ENCODE data around the gene CMTM4.

Gene CMTM4

DNA sequence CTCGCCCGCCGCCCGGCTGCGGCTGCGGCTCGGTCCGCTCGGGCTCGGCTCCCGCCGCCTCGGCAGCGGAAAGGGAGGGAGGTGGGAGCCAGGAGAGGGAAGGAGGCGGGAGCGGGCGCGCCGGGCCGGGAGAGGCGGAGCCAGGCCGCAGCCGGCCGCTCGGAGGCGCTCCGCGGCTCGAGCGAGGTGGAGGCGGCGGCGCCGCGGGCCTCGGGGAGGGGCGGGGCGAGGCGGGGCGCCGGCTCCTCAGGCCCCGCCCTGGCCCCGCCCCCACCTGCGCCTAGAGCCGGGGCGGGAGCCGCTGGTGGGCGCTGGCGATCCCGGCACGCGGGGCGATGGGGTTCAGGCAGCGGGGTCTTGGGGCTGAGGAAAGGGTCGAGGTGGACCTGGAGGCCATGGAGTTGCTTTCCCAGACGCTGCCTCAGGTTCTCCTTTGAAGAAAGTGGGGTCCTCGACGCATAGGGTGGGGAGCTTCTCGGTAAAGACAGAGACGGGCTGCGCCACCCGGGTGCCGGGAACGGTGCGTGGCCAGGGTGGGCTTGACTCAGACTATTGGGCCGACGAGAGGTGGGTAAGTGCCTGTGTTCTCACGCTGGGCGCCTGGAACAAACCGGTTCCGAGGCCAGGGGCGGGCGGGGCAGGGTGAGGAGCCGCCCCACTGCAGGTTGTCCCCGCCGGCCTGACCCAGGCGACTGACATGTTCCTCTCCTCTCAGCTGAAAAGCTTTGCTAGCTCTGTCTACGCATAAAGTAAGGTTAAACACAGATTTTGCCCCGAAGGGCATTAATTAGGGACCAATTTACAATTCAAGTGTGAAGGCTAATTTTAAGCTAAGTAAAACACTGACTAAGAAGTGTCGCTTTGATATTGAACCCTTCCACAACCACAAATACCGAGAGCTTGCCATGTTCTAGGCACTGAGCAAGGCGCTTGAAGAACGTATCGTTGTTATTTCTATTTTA lies at the start of gene CMTM4:
TSS of gene CMTM4 (minus strand) at position 75 of the 962 bp plus-strand sequence. CDS start 218 bp downstream, outside the sequence.
- DNase-seq: peak; percentile 85

DNA sequence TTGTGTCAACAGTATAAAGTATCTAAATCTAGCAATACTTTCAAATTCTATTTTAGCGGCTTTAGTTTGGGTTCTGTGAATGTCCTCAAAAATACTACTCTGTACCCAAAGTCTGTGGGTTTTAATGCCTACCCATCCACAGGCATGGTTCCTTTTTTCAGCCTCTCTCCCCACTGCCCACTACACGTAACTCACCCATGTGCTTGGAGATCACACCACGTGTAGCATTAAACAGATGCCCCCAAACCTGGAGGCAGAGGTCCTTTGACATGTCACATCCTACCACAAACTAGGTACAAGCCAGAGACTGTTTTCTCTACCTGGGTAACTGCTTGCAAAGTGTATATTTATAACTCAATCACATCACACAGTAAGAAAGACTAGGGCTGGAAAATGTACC lies 49.5 kb upstream of the CMTM4 start:
- no peak for DNase-seq

DNA sequence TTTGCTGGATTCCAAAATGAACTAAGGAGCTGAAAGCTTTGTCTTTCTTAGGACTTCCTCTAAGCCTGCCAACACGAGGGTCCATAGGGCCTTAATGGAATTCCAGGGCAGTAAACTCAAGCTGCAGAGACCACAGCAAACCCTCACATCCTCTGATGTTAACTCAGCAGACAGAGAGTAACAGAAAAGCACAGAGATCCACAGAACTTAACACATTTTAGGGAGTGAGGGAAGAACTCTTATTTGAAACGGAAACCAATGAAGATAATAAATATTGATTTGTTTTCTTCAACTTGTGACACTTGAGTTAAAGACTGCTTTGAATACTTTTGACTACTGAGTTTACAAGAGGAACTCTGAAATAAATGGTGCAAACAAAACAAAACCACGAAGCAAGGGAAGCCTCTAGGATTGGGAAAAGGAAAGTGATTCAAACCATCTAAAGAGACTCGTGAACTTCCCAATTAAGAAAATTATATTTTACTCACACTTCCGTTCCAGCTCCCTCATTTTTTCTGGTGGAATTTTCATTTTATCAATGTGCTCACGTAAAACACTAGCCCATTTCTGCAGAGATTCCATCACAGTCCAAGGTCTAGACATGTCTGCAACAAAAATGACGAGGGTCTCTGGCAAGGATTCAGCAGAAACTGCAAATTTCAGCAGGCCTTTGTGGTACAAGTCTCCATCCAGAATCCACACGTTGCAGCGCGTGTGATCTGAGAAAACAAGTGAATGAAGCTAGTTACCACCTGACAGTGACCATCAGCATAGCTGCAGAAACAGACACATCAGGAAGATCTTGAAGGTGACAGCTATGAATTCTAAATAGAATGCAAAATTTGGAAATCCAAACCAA lies 45.6 kb upstream of the CMTM4 start:
- DNase-seq: no peak

DNA sequence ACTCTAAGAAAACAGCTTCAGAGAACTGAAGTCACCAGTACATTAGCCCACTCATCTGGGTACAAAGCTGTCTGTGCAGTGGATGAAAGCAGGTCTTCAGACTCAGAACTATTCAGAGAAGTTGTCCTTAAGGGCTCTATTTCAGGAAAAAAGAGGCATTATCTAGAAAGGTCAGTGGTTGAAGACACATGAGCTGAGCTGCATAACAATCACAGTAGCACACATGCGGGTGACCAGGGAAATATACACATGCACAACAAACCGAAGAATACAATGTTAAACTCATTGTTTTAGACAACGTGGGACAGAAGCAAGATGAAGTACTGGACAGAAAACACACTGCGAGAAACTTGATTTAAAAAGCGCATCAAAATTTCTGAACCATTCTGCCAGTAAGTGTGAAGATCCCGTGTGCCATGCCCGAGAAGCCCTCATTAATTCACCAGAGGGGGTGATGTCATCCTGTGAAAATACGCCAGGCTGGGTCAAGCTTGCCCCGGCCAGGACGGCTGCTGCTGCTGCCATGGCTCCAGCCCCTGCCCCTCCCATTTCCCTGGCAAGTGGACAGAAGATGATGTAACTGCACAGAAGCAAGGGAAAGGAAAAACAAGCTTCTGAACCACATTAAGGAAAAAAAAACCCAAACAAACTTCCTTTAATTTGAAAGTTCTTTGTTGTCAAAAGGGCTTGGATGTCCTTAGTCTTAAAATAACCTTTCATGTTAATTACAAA lies 44.8 kb upstream of the CMTM4 start:
- no peak for DNase-seq

DNA sequence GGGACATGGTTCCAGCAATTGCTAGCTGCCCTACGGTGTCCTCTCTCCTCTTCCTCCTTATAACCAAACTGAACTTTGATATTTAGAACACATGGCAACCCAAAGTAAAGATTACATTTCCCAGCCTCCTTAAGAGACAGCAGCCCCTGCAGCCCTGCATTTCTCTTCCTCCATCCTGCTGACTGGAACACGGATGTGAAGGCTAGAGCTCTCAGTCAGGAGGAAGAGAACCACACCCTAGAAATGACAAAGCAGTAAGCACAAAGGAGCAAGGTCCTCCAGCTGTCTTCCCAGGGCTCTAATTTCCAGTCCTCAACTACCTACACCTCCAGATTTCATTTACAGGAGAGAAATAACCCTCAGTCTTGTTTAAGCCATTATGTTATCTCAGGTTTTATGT lies 44.0 kb upstream of the CMTM4 start:
- no peak for DNase-seq

DNA sequence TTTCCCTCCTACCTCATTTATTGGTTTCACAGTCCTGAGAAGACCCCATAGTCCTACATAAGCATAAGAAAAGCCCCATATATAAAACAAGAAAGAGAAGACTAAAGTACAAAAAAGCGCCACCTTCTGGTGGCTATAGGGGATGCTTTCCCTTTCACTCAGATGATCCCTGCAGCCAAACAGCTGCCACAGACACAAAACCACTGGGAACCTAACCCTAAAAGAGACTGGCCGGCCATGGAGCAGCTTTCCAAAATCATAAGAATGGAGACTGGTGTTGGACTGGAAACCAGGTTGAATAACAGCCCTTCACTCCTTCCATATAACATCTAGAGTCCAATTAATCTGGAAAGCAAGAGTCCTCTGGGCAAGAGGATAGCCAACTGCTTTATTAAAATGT lies 43.5 kb upstream of the CMTM4 start:
- DNase-seq: peak; percentile 5

DNA sequence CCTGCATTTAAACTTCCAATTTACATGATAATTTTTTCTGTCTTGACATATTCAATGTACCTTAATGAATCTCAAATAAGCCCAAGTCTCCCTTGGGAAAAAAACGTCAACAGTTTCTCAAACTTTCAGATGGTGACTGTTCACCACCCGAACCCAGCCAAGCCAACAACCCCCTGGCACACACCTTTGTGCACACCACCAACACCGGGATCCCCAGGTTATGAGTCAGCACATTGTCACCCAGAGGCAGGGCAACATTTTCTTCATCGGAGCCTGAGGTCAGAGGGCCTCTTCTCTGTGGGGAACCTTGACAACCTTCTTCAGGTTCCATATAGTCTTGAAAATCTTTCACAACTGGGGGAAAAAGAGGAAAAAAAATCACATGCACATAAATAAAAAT lies 39.3 kb upstream of the CMTM4 start:
- DNase-seq: no peak

DNA sequence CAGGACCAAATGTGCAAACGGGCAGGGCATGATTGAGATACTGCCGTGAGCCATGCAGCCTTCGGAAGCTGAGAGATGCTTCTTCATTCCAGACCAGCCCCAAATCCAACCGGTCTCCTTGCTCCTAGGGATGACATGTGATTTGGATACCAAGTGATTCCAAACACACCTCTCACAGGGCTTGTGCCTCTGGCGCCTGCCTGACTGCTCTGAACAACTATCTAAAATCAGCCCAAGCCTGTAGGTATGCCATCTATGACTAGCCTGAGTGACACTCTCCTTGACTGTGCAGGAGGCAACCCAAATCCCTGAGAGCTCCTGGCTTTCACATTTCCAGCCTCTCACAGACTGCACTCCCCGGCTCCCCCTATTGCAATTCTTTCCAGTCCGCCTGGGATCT lies 34.6 kb upstream of the CMTM4 start:
- no peak for DNase-seq

DNA sequence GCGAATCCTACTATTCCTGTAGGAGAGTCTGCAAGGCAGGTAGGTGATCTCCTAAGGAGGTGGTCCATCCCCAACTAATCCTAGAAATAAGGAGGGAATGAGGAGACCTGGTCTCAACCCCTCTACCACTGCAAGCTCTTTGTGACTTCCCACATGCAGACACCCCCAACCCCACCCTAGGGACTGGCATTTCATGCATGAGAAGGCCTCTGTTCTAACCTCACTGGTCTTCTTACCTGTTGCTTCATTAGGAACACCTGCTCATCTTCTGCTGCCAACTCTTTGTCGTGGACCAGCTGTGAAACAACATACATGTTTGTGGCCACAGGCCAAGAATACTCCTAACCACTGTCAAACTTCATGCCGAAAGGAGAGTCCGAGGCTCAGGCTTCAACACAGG lies 32.3 kb upstream of the CMTM4 start:
- DNase-seq: no peak

DNA sequence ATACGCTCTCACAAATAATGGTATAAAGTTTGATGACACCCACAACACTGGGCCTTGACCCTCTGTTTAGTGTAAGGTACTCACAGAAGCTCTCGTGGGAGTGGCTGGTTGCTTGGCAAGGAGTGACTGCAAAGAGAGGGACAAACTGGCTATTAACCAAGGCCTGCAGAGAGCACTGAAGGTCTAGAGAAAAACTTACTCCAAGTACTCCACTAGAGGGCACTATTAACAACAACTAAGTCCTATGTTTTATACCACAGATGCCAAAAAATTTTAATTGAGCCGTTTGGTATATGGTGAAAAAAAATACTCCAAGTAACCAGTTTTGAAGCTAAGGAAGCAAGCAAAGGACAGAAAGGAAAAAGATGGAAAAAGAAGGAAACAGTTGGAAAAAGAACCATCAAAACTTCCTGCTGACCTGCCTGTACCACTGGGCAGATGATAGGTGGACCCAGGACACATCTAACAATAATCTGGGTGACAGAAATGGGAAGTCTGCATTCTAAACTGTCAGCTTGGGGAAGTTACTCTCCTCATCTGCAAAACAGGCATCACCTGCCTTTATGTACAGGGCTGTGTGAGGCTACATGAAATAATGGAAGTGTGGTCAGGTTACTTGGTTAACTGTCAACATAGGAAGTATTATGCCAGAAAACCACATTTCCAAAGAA lies 31.7 kb upstream of the CMTM4 start:
- peak; percentile 72 for DNase-seq

DNA sequence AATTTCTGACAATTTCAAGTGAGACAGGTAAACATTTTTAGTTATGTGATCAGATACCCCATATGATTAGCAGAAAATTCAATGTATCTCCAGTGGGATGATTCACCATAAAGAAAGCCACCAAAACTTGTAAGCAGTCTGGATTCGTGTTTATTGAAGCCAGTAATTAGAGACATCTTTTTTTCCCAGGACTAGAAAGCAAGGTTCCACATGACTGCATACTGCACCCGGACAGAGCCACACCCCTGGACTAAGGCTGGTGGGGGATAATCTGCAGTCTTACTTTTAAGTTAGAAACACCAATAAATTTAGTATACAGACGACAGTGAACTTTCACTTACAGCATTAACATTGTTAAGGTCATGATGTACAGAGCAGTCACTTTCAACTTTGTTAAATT lies 24.2 kb upstream of the CMTM4 start:
- no peak for DNase-seq

DNA sequence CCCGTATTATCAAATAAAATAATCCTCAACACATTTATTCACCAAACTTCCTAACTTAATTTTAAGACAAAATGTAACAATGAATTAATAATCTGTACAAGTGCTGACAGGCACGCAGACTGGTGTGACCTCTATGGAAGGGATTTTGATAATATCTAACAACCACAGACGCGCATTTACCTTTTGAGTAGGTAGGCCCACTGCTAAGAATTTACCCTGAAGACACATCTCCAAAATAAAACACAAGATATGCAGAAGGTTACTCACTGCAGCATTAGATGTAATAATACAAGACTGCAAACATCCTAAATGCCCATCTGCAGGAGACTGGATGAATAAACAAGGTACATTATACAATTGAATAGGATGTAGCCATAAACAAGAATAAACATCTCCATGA lies 22.7 kb upstream of the CMTM4 start:
- DNase-seq: no peak

DNA sequence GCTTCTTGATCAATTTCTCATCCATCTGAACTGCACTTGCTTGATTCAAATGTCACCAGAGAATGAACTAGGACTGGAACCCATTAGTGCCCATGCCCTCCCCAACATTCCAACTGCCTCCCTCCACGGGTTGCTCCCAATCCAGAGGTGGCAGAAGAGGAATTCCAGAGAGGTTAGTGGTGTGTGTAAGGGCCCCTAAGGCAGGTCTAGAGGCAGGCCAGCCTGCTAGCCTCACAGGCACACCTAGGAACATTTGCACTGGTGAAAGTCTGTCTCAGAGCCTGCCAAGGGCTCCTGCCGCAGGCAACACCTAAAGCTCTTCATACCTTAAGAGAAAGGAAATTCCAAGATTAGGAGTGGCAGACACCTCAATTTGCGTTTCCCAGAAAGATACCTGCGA lies 21.2 kb upstream of the CMTM4 start:
- no peak for DNase-seq

DNA sequence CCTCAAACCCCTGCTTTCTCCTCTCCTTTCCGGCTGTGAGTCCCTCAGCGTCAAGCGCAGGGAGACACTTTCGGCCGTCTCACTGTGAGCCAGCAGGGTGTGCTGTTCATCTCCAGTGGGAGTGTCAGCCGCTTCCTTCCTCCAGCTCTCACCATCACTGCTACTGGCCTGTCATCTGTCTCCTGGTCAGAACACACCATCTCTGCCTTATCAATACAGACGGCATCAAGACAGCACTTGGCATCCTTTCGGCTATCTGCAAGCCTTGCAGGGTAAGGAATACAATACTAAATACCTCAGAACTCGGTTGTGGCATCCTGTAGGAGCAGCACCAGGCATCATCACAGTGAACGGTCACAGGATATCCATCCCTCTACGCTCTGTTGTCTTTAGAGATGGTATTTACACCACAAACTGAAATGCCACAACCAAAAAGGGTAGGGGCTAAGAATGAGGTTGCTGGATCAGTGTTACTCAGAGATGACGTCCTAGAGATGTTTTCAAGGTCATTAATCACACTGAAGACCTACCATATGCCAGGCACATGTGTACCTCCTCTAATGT lies 20.7 kb upstream of the CMTM4 start:
- DNase-seq: peak; percentile 36

DNA sequence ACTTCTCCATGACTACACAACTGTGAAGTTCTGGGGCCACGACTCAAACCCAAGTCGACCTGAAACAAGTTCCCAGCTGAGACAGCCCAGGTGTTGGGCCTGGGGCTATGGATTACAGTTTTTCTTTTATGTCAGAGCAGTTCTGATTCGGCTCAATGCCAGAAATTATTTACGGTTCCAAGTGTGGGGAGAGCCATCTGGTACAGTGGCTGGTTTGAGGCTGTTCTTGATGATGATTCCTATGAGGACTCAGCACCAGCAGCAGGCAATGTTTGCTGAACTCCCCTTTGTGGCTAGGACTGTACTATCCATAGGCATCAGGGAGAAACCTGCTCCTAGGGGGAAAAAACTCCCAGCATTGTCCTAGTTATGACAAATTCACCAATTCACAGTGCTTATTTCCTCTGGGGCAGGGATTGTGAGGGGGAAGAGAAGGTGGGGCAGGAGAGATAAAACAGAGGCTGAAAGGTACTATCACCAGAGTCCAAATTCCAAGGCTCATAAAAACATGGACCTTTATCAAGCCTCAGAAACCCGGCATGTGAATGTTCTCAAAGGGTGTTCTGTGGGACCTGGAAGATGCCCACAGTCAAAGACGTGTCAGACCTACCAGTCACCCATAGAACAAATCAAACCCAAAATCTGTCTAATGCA lies 18.2 kb upstream of the CMTM4 start:
- peak; percentile 27 for DNase-seq

DNA sequence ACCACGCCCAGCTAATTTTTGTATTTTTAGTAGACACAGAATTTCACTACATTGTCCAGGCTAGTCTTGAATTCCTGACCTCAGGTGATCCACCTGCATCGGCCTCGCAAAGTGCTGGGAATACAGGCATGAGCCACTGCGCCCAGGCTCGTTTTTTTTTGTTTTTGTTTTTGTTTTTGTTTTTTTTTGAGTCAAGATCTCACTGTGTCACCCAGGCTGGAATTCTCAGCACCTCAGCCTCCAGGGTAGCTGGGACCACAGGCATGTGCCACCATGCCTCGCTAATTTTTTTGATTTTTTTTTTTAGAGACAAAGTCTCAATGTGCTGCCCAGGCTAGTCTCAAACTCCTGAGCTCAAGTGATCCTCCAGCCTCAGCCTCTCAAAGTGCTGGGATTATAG lies 17.5 kb upstream of the CMTM4 start:
- DNase-seq: no peak

DNA sequence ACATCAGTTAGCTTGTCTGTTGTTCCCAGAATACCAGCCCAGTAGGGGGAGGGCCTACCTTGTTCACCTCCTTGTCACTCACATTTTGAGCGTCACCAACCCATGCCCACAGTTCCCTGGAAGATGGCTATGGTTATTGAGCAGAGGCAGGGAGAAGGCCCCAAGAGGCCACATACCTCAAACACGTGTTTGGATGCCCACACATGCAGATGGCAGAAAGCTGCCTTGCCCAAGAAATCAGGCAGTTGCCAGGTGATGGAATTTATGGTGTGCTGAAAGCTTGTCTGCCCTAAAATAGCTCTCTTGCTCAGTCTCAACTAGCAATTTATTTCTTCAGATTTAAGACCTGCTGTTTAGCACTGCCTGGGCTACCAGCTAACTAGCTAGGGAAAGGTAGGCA lies 16.5 kb upstream of the CMTM4 start:
- DNase-seq: no peak

DNA sequence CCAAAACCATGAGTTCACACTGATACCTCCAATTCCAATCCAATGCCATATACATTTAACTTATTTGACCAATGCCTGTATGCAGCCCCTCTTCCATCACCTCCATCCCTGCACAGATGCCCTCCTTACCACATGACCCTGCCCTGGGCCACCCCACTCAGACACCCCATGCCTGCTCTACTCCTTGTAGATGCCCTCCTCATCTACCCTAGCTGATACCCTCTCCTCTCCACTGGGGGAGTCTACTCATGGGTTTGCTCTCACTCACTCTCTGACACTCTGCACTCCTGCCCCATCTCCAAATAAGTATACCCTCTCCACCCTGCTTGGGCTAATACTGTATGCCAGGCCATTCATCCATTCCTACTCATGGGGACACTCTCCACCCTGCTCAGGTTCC lies 16.0 kb upstream of the CMTM4 start:
- no peak for DNase-seq

DNA sequence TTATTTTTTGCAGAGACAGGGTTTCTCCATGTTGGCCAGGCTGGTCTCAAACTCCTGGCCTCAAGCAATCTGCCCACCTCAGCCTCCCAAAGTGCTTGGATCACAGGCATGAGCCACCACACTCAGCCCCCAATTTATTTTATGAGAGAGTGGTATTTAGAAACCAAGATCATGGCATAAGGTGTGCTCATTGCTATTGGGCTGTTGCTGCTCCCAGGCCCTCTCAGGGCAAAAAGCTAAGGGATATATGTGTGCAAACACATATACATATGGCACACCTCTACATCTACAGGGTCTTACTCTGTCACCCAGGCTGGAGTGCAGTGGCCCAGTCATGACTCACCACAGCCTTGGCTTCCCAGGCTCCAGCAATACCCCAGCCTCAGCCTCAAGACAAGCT lies 15.0 kb upstream of the CMTM4 start:
- DNase-seq: no peak

DNA sequence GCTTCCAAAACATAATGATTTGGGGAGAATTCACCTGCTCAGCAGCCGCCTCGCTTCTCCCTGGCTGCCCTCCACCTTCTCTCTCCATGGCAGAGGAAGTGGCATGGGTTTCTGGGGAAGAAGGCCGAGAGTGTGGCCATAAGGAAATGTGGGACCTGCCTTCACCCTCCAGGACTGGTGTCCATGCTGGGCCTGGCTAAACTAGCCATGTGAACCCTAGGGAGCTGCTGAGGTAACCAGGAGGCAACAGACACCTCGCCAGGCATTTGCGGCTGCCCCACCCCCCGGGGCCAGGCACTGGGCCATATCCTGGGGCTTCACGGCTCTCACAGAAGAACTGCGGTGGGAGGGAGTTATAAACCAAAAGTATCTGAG lies 9.9 kb upstream of the CMTM4 start:
- no peak for DNase-seq

DNA sequence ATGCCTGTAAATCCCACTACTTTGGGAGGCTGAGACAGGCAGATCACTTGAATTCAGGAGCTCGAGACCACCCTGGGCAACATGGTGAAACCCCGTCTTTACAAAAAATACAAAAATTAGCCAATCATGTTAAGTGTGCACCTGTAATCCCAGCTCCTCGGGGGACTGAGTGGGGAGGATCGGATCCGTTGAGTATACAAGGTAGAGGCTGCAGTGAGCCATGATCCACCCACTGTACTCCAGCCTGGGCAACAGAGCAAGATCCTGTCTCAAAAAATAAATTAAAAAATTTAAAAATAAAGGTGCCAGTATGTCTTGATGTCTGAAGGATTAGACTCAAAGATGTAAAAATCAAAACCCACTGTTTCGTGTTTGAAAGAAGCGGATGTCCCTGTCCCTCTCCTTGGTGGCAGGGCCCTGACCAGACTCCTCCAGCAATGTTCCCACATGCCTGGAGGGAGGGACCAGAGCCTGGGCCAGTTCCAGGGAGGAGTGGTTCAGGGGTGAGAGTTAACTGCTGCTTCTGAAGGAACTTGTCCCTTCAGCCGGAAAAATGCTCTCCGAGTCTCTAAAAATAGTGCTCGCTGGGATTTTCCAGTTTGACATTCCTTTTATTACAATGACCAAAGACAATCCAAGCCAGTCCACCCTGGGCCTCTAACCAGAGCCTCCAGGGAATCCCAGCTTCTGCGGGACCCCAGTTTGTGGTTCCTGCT lies 9.4 kb upstream of the CMTM4 start:
- DNase-seq: no peak

All from NCI-H1092 treated with DMSO at 0.1 percent for 48 hours (cell line).